GM12878 (cell line): ENCODE data around the gene NSD2. TPM values are rescaled to one million over a fixed set of nuclear protein-coding genes. Genes with fewer than 3 reads are reported as not detected.

Experiments
- ATAC-seq: fragments of 200-7000 bp; cut with Tn5 transposase; 3 replicates; pipeline ENCODE4 v1.9.1; 2020; ENCODE audit warnings: mild to moderate bottlenecking, moderate library complexity
- BruUV-seq: library from RNA; stranded (reverse); fragments of 400-500 nt; replicated peaks from 2 replicates; lab custom pipeline; 2021; lab: Mats Ljungman, UMichigan
- CTCF ChIA-PET: fragments of 300-600 bp; sonication (Branson Sonifier 250); formaldehyde crosslinking; extraction: SDS; loops from one replicate; lab custom pipeline; 2021; ENCODE audit warnings: inconsistent platforms; lab: Yijun Ruan, JAX
- POLR2A ChIA-PET: fragments of 350-600 bp; formaldehyde crosslinking; extraction: SDS; loops from one replicate; lab custom pipeline; 2021; ENCODE audit warnings: inconsistent platforms; lab: Charles Lee
- RAD21 ChIA-PET: fragments of 300-600 bp; sonication (Branson Sonifier 250); formaldehyde crosslinking; loops from one replicate; lab custom pipeline; 2023; ENCODE audit warnings: antibody characterized with exemption; ENCODE audit not compliant: unreplicated experiment; lab: Charles Lee
- SMC1A ChIA-PET: fragments of 300-600 bp; sonication (Branson Sonifier 250); formaldehyde crosslinking; loops from one replicate; lab custom pipeline; 2023; ENCODE audit not compliant: unreplicated experiment, uncharacterized antibody; lab: Charles Lee
- DNase-seq: peaks from one replicate; pipeline ENCODE4 v3.0.0-alpha.2; 2011; ENCODE audit warnings: low read depth, low spot score
- FAIRE-seq: peaks from 3 replicates; lab custom pipeline; 2011; peaks lifted over from hg19 to GRCh38; lab: Jason Lieb, UNC
- H2AFZ ChIP-seq: 2 replicates; pipeline ENCODE4 v1.6.0; 2011; ENCODE audit warnings: low read depth, low read length, control low read depth; ENCODE audit not compliant: control insufficient read depth
- H3K27ac ChIP-seq: 2 replicates; pipeline ENCODE4 v1.5.1; 2011; ENCODE audit warnings: control low read depth; ENCODE audit not compliant: control insufficient read depth, insufficient read depth
- H3K27me3 ChIP-seq, 2 experiments: replicated peaks in 1 of 2; 2 replicates each; pipeline versions ENCODE4 v1.6.0 to v1.6.1; 2011; ENCODE audit warnings: low read length in 1 of 2; ENCODE audit not compliant: control insufficient read depth in 2 of 2, insufficient read depth in 2 of 2
- H3K36me3 ChIP-seq, 2 experiments: 2 replicates each; pipeline ENCODE4 v1.5.1; 2011; ENCODE audit warnings: low read length in 1 of 2; ENCODE audit not compliant: control insufficient read depth in 2 of 2, insufficient read depth in 2 of 2
- H3K4me1 ChIP-seq: 2 replicates; pipeline ENCODE4 v1.6.1; 2011; ENCODE audit warnings: mild to moderate bottlenecking, low read length, moderate library complexity, mixed read lengths; ENCODE audit not compliant: control insufficient read depth, insufficient read depth
- H3K4me2 ChIP-seq: 2 replicates; pipeline ENCODE4 v1.6.0; 2011; ENCODE audit warnings: control low read depth; ENCODE audit not compliant: control insufficient read depth, insufficient read depth
- H3K4me3 ChIP-seq: fragments of 200-600 bp; sonication (generic); 2 replicates; pipeline ENCODE4 v1.5.1; 2016
- H3K79me2 ChIP-seq: 2 replicates; pipeline ENCODE4 v1.6.0; 2011; ENCODE audit warnings: low read length; ENCODE audit not compliant: control insufficient read depth, insufficient read depth
- H3K9ac ChIP-seq: 2 replicates; pipeline ENCODE4 v1.8.0; 2011; ENCODE audit warnings: low read length, control low read depth, mixed read lengths; ENCODE audit not compliant: control insufficient read depth, insufficient read depth
- H3K9me3 ChIP-seq: replicated peaks from 3 replicates; pipeline ENCODE4 v1.5.1; 2011; ENCODE audit warnings: mild to moderate bottlenecking, low read length; ENCODE audit not compliant: control insufficient read depth, insufficient read depth
- H4K20me1 ChIP-seq: 2 replicates; pipeline ENCODE4 v1.6.0; 2011; ENCODE audit not compliant: control insufficient read depth, insufficient read depth
- CEBPB ChIP-seq, 2 experiments: fragments of 150-350 bp in 1 of 2; IDR thresholded peaks; 2 replicates each; pipeline ENCODE4 v1.6.1; 2012 to 2014; ENCODE audit warnings: low read depth in 2 of 2, low read length in 2 of 2, borderline replicate concordance in 1 of 2, inconsistent platforms in 1 of 2
- CHD2 ChIP-seq: IDR thresholded peaks from 2 replicates; pipeline ENCODE4 v1.6.1; 2011; ENCODE audit warnings: low read depth, low read length, improper control_type of control experiment, borderline replicate concordance
- CHD4 ChIP-seq: fragments of 200-600 bp; sonication (generic); IDR thresholded peaks from 2 replicates; pipeline ENCODE4 v1.6.1; 2016; ENCODE audit warnings: mild to moderate bottlenecking
- FOXM1 ChIP-seq: IDR thresholded peaks from 2 replicates; pipeline ENCODE4 v1.6.1; 2012; ENCODE audit warnings: low read depth, mild to moderate bottlenecking, inconsistent platforms, low read length, moderate library complexity
- HDAC6 ChIP-seq: fragments of 200-600 bp; sonication (generic); IDR thresholded peaks from one replicate; pipeline ENCODE4 v1.8.0; 2017; ENCODE audit warnings: antibody characterized with exemption; ENCODE audit not compliant: unreplicated experiment
- IKZF2 ChIP-seq, 2 experiments: fragments of 450-650 bp; IDR thresholded peaks; 2 replicates each; pipeline ENCODE4 v1.6.1; 2017; ENCODE audit warnings: mild to moderate bottlenecking in 2 of 2, moderate library complexity in 2 of 2
- MTA3 ChIP-seq: IDR thresholded peaks from 2 replicates; pipeline ENCODE4 v1.6.1; 2012; ENCODE audit warnings: low read length, inconsistent platforms, borderline replicate concordance
- NBN ChIP-seq: fragments of 450-650 bp; IDR thresholded peaks from 2 replicates; pipeline ENCODE4 v1.6.1; 2016
- PAX5 ChIP-seq: IDR thresholded peaks from 2 replicates; pipeline ENCODE4 v1.6.1; 2011; ENCODE audit warnings: low read depth, low read length, borderline replicate concordance
- PAX8 ChIP-seq: fragments of 450-650 bp; IDR thresholded peaks from 2 replicates; pipeline ENCODE4 v1.6.1; 2017; ENCODE audit warnings: mild to moderate bottlenecking, moderate library complexity
- PBX3 ChIP-seq: IDR thresholded peaks from 2 replicates; pipeline ENCODE4 v1.6.1; 2011; ENCODE audit warnings: mild to moderate bottlenecking, low read depth, low read length, moderate library complexity; ENCODE audit not compliant: insufficient replicate concordance
- POLR2A ChIP-seq: IDR thresholded peaks from 2 replicates; pipeline ENCODE4 v1.6.1; 2011; ENCODE audit warnings: low read depth, mild to moderate bottlenecking, low read length
- SIX5 ChIP-seq: IDR thresholded peaks from 2 replicates; pipeline ENCODE4 v1.6.1; 2011; ENCODE audit warnings: mild to moderate bottlenecking, low read depth, low read length, moderate library complexity; ENCODE audit not compliant: severe bottlenecking
- SRF ChIP-seq, 2 experiments: IDR thresholded peaks; 2 replicates each; pipeline ENCODE4 v1.6.1; 2011; ENCODE audit warnings: low read depth in 2 of 2, low read length in 2 of 2, mild to moderate bottlenecking in 1 of 2, moderate library complexity in 1 of 2
- YBX1 ChIP-seq: fragments of 450-650 bp; IDR thresholded peaks from 2 replicates; pipeline ENCODE4 v1.6.1; 2016; ENCODE audit warnings: antibody characterized with exemption
- WGBS: methylation state at CpG from one replicate; pipeline ENCODE4 v1.1.6; 2016; ENCODE audit warnings: low lambda C conversion rate; ENCODE audit not compliant: insufficient replicate concordance, insufficient coverage; ENCODE audit errors: missing lambda C conversion rate; 5-methylcytosine and 5-hydroxymethylcytosine counted together
- in situ Hi-C: fragments of 300-500 bp; cut with MboI; formaldehyde crosslinking; loops from 9 replicates; pipeline ENCODE4 v1.14.3; 2018; ENCODE audit warnings: mixed read lengths
- intact Hi-C: fragments of 100-400 bp; cut with micrococcal nuclease; formaldehyde crosslinking; loops from one replicate; pipeline ENCODE4 v1.14.2; 2022; ENCODE audit not compliant: unreplicated experiment
- polyA plus RNA-seq, 11 experiments: library from polyadenylated mRNA; depleted of rRNA in 4 of 11; unstranded in 6 of 11; stranded (reverse) in 5 of 11; fragments of >200 nt; fragmentation: Nextera tagmentation in 4 of 11; fragmentation: Illumina TruSeq in 1 of 11; extraction: Ambion mirVana in 4 of 11; extraction: Trizol in 1 of 11; gene quantifications; 1 replicate in 1 of 11; 2 replicates in 10 of 11; pipeline versions ENCODE4 v1.2.1 to v1.2.3, GENCODE V29; 2011 to 2016; ENCODE audit warnings: inconsistent platforms in 2 of 11, missing spikeins in 2 of 11, low read depth in 1 of 11
- total RNA-seq, 4 experiments: library from RNA; depleted of rRNA in 3 of 4; stranded (reverse); fragments of >200 nt in 3 of 4; fragmentation: Illumina TruSeq in 1 of 4; extraction: Trizol in 1 of 4; gene quantifications; 2 replicates each; pipeline versions ENCODE4 v1.2.1 to v1.2.3, GENCODE V29; 2013 to 2021
- TF ChIP-seq, protein P1 (sequence below): fragments of 450-650 bp; IDR thresholded peaks from 2 replicates; pipeline ENCODE4 v1.6.1; 2017; ENCODE audit warnings: mild to moderate bottlenecking, moderate library complexity
- TF ChIP-seq, protein P2 (sequence below): fragments of 450-650 bp; IDR thresholded peaks from 2 replicates; pipeline ENCODE4 v1.6.1; 2018; ENCODE audit warnings: borderline replicate concordance, mild to moderate bottlenecking; ENCODE audit not compliant: partially characterized antibody
- TF ChIP-seq, protein P3 (sequence below): IDR thresholded peaks from 2 replicates; pipeline ENCODE4 v1.6.1; 2012; ENCODE audit warnings: low read length, inconsistent platforms

The NSD2 gene
- total and polyA plus RNA-seq, 10 of the 15 experiments (the other 5 are each of a cell fraction or from before 2014, with no cell fraction given) = 8.6 to 139 (median 67.2) TPM

- CTCF ChIA-PET = no interaction called here
- ATAC-seq (no peak), FAIRE-seq (no peak), DNase-seq (no peak)
- Histone ChIP-seq H3K27ac (no peak overlapping the region), H3K4me2 (no peak overlapping the region), H3K4me1 (no peaks in the 10 kb centered on the region), H3K9ac (no peak overlapping the region), H3K27me3 (no peaks in the 10 kb centered on the region), H3K4me3 (no peak overlapping the region), H4K20me1 (no peaks in the 10 kb centered on the region), H3K79me2 (no peaks in the 10 kb centered on the region), H3K36me3 (peaks cover 9 to 31% of the 10 kb centered on the region in 2 experiments; a peak in 3 of 4 replicates), H3K9me3 (no peaks in the 10 kb centered on the region), H2AFZ (no peak overlapping the region)
- TF ChIP-seq SRF (IDR thresholded peaks at IDR 0.05; ENCODE audit: low read depth in 2 of 2, low read length in 2 of 2) (no peak), MTA3 (no peak), HDAC6 (no peak), CHD4 (no peak), PAX5 (no peak), CEBPB (IDR thresholded peaks at IDR 0.05; ENCODE audit: borderline replicate concordance in 1 of 2, low read depth in 2 of 2, low read length in 2 of 2) (no peak), YBX1 (no peak), POLR2A (no peak), SIX5 (no peak), NBN (no peak), CHD2 (no peak), IKZF2 (IDR thresholded peaks at IDR 0.05) (no peak), PBX3 (no peak), FOXM1 (no peak), PAX8 (no peak)
- TF ChIP-seq, protein P1, sequence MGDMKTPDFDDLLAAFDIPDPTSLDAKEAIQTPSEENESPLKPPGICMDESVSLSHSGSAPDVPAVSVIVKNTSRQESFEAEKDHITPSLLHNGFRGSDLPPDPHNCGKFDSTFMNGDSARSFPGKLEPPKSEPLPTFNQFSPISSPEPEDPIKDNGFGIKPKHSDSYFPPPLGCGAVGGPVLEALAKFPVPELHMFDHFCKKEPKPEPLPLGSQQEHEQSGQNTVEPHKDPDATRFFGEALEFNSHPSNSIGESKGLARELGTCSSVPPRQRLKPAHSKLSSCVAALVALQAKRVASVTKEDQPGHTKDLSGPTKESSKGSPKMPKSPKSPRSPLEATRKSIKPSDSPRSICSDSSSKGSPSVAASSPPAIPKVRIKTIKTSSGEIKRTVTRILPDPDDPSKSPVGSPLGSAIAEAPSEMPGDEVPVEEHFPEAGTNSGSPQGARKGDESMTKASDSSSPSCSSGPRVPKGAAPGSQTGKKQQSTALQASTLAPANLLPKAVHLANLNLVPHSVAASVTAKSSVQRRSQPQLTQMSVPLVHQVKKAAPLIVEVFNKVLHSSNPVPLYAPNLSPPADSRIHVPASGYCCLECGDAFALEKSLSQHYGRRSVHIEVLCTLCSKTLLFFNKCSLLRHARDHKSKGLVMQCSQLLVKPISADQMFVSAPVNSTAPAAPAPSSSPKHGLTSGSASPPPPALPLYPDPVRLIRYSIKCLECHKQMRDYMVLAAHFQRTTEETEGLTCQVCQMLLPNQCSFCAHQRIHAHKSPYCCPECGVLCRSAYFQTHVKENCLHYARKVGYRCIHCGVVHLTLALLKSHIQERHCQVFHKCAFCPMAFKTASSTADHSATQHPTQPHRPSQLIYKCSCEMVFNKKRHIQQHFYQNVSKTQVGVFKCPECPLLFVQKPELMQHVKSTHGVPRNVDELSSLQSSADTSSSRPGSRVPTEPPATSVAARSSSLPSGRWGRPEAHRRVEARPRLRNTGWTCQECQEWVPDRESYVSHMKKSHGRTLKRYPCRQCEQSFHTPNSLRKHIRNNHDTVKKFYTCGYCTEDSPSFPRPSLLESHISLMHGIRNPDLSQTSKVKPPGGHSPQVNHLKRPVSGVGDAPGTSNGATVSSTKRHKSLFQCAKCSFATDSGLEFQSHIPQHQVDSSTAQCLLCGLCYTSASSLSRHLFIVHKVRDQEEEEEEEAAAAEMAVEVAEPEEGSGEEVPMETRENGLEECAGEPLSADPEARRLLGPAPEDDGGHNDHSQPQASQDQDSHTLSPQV = no peak
- TF ChIP-seq, protein P2, sequence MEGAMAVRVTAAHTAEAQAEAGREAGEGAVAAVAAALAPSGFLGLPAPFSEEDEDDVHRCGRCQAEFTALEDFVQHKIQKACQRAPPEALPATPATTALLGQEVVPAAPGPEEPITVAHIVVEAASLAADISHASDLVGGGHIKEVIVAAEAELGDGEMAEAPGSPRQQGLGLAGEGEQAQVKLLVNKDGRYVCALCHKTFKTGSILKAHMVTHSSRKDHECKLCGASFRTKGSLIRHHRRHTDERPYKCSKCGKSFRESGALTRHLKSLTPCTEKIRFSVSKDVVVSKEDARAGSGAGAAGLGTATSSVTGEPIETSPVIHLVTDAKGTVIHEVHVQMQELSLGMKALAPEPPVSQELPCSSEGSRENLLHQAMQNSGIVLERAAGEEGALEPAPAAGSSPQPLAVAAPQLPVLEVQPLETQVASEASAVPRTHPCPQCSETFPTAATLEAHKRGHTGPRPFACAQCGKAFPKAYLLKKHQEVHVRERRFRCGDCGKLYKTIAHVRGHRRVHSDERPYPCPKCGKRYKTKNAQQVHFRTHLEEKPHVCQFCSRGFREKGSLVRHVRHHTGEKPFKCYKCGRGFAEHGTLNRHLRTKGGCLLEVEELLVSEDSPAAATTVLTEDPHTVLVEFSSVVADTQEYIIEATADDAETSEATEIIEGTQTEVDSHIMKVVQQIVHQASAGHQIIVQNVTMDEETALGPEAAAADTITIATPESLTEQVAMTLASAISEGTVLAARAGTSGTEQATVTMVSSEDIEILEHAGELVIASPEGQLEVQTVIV = no peak
- TF ChIP-seq, protein P3, sequence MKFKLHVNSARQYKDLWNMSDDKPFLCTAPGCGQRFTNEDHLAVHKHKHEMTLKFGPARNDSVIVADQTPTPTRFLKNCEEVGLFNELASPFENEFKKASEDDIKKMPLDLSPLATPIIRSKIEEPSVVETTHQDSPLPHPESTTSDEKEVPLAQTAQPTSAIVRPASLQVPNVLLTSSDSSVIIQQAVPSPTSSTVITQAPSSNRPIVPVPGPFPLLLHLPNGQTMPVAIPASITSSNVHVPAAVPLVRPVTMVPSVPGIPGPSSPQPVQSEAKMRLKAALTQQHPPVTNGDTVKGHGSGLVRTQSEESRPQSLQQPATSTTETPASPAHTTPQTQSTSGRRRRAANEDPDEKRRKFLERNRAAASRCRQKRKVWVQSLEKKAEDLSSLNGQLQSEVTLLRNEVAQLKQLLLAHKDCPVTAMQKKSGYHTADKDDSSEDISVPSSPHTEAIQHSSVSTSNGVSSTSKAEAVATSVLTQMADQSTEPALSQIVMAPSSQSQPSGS = no peak
- SMC1A ChIA-PET = no interaction called here
- in situ Hi-C loops (no loop called here), intact Hi-C loops (no loop called here)
- 95% methylated on average over 19 of the region's 19 CpGs for WGBS
- no TSS peak for BruUV-seq
- RAD21 ChIA-PET = no interaction called here
- POLR2A ChIA-PET = no interaction called here
Measured at GRCh38 chr4:1825326-1825725, 45.9 kb upstream of the NSD2 start.
